GM19239 (cell line): Measurements from ENCODE around the gene CST2.
"Not testable (repeated sequence)": the region's sequence is repeated elsewhere in the genome, so short reads cannot be mapped to it uniquely, and the experiment has no call there.

ENCODE experiments used
- DNase-seq: peaks from one replicate; pipeline ENCODE4 v3.0.0; 2011; ENCODE audit warnings: low spot score; ENCODE audit not compliant: insufficient read length
- FAIRE-seq: peaks from 2 replicates; lab custom pipeline; 2011; peaks lifted over from hg19 to GRCh38; lab: Jason Lieb, UNC

CST2 gene, protein sequence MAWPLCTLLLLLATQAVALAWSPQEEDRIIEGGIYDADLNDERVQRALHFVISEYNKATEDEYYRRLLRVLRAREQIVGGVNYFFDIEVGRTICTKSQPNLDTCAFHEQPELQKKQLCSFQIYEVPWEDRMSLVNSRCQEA

DNA sequence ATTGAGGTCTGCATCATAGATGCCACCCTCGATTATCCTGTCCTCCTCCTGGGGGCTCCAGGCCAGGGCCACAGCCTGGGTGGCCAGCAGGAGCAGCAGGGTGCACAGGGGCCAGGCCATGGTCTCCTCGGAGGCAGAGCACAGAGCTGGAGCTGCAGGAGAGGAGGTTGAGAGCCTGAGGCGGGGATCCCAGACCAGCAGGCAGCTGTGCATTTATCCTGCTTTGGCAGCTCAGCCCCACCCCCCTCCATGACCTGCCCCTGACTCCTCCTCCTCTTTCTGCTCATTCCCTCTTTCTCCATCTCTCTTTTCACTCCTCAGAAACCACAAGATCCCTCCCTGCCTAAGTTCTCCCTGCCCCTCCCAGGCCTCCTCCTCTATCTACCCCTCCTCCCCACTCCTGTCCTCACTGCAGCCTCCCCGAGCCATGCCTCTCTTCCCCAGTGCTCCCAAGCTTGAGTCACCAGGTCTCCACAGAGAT is at the start of gene CST2:
TSS of gene CST2 (minus strand) at position 189 of the 481 bp plus-strand sequence. CDS start at position 120, 69 bp downstream.
- FAIRE-seq (no peak), DNase-seq (no peak)

DNA sequence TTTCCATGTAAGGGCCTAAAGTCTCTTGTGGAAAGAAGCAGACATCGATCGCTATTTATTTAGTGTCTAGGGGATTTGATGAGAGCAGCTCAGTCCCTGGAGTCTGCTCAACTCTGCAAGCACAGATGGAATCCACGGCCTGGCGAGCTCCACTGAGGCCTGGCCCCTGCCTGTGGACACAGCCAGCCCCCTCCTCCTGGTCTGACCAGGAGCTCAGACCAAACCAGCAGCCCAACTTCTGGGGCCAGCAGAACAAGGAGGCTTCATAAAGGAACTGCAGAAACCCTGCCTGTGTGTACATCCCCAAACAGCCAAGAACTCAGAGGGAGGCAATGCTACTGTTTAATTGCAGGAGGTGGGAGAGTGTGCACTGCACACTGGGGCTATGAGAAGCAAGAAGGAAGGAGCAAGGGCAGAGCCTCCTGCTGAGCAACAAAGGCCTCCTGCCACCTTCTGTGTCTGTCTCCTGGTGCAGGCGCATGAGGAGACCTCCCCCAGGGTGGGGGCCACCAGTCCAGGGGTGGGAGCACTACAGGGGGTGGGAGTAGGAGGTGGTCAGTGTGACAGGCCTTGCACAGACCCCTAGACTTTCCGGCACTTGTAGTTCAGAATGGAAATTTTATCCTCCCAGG is 49.2 kb upstream of the CST2 start:
- DNase-seq (no peak), FAIRE-seq (no peak)

DNA sequence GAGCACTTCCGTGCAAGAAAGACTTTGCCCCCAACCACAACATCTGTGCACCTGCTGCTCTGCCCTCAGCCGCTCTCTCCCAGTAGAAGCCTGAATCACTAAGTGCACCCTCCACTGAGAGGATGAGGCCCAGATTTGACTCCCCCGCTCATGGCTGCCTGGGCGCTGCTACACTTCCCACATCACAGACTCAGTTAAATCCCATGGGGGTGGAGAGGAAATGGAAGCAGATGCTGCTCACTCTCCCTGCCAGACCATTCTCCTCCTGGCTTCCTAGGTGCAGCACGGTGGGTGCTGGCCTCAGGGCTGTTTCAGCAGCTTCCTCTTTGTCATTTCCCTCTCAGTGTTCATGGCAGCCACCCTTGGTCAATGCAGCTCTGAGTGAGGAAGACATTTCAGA is 48.2 kb upstream of the CST2 start:
- no peak for DNase-seq
- no peak for FAIRE-seq

DNA sequence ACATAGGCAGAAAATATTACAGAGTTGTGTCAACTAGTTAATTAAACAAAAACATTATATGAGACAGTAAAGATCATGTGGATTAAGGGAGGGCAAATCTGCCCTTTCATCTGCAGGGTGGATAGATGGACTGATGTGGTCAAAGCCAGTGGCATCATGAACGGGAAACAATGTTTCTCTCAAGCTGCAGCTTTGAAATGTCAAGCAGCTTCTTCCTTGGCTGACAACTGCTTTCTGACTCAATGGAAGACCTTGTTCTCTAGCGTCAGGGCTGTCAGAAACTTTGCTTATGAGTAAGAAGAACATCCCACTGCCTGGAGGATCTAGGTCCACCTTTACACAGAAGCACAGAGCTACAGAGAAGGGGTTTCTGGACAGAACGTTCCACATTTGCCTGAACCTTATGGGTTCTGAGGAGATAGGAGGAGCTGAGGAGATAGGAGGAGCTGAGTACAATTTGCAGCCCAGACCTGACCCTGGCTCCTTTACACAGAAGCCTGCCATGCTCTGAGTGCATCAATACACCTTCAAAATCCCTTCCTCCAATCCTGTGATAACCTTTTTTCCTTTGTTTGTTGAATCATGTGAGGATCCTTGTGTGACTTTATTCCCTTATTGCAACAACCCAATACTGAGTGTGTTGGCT is 47.0 kb upstream of the CST2 start:
- no peak for FAIRE-seq
- no peak for DNase-seq

DNA sequence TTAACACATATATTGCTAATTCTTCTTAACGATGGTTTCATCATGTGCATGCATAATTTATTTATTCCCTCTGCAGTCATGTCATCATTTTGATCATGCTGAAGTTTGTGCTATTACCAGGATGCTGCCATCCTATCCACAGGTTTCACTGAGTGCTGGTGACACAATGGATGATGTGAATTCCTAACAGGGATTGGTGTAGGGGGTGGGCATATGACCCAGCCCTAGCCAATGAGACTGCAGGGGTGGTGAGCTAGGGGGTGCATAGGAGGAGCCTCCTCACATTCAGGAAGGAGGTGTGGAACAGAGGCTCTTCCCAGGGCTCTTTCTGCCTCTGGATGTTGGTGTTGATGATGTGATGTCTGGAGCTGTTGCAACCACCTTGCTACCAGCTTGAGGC is 45.5 kb upstream of the CST2 start:
- FAIRE-seq, result no peak
- no peak for DNase-seq

DNA sequence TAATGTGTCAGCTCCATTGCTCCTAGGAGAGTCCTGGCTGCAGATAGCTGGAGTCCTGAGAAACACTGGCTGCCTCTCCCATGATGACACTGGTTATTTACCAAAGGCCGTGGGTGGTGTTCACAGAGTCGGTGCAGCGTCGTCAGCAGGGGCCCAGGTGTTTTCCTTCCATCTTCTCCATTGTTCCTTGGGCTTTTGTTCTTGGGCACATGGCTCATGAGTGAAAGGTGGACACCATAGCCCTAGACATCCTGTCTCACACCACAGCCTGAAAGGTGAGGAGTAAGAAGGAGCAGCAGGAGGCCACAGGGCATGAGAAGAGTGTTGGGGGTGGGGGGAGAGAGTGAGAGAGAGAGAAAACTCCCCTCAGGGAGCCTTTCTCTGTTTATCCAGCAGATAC is 43.9 kb upstream of the CST2 start:
- FAIRE-seq (no peak), DNase-seq (no peak)

DNA sequence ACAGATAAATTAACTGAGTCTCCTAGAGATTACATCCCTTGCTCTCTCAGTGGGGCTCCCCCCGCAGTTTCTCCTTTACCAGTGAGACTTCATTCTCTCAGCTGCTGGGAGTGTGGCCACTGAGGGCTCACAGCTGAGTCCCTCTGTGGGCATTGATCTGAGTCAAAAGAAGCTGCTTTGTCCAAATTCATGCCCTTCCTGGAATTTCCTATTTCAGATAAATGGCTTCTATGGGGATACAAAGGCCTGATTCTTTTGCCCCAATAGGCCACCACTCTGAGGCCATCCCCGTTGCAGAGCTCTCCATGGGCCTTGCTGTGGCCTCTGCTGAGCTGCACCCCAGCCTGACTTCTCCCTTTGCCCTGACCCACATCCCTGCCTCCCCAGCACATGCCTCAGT is 43.0 kb upstream of the CST2 start:
- no peak for DNase-seq
- FAIRE-seq, result no peak

DNA sequence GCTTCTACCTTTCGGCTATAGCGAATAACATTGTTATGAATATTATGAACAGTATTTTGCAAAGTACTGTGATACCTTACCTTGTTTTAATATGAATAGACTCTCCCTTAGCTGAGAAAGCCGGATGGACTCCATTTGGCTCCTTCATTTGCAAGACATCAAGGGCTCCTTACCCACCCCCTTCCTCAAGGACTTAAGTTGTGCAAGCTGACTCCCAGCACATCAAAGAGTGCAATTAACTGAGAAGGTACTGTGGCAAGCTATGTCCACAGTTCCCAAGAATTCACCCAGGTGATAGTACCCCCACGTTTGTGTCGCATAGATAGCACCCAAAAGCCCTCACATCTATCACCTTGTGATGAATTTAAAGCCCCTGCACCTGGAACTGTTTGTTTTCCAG is 41.8 kb upstream of the CST2 start:
- FAIRE-seq (no peak), DNase-seq (no peak)

DNA sequence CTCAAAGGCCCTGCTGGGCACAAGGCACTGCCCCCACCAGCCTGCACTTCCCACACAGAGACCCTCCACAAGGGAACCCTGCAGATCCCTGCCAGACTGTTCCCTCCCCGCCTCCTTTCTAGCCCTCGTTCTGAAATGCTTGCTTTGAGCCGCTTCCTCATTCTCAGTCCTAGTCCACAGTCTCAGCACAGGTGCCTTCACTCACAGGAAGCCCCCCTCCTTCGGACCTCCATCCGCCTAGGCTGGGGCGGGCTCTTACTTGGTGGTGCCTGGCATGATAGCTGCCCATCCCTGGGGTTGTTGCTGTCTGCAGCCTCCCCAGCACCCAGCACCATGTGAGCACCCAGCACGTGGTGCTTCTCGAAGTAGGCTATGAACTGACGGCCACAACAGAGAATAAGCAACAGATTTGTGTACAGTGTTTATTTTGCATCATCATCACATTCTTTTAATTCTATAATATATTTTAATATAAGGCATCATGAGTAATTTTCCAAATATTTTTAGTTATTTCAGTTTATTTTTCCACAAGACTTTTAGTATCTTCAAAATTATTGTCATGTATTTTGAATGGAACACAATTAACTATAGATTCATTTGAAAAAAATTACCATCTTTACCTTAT is 40.7 kb upstream of the CST2 start:
- no peak for DNase-seq
- FAIRE-seq, result no peak

DNA sequence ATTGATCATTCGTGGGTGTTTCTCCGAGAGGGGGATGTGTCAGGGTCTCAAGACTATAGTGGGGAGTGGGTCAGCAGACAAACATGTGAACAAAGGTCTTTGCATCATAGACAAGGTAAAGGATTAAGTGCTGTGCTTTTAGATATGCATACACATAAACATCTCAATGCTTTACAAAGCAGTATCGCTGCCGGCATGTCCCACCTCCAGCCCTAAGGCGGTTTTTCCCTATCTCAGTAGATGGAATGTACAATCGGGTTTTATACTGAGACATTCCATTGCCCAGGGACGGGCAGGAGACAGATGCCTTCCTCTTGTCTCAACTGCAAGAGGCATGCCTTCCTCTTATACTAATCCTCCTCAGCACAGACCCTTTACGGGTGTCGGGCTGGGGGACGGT is 34.2 kb upstream of the CST2 start:
- FAIRE-seq, DNase-seq: not testable (repeated sequence)

DNA sequence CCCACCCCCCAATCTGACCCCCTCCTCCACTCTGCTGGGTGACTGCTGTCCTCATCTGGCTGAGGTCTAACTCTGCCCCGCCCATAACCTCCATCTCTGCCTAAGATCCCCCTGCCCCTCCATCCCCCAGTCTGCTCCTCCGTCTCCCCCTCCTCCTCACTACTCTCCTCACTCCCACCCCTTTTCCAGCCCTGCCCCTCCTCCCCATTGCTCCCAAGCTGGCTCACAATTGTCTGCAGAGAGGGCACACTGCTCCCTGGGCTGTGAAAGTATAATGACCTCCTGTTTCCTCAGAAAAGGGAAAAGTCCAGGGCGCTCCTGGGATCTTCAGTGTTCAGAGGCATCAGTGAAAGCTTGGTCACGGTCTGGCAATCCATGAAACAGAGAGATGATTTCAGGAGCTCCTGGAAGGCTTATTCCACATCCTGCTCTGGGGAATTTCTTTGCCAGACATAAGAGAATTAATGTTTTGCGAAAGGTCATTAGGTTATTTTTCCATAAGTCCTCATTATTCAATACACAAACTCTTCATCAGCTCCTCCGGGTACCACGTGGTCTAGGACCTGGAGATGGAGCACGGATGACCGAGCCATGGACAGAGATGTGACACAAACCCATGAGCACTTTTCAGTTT is 31.6 kb upstream of the CST2 start:
- FAIRE-seq (no peak), DNase-seq (no peak)

DNA sequence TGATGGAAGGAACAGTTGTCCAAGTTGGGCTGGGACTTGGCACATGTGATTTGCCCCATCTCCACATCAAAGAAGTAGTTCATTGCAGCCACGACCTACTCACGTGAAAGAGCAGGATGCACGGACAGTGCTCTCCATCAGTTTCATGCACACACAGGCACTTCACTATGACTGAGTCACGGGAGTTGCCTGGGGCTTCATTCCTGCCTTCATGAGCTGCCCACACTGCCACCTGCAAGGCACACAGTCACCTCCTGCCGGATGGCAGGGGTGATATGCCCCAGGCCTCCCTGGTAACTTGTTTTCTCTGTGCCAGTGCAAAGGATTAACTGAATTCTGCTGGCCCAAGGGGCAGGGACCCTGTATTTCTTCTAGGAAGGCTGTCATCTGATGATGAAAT is 30.2 kb upstream of the CST2 start:
- DNase-seq, result no peak
- FAIRE-seq, result no peak

DNA sequence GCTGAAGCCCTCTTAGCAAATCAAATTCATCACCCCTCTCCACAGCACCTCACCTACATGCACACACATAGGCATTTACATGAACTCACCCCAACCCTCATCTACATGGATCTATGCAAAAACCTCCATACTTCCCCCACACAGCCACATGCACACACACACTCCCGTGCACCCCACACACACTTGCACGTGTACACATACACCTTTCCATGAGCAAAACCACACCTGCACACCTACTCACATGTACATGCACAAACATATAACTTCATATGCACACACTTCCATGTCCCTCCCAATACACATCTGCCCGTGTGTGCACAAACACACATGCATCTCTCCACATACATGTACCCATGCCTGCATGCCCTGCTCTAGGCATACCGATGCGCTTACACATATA is 29.7 kb upstream of the CST2 start:
- no peak for DNase-seq
- FAIRE-seq, result no peak

DNA sequence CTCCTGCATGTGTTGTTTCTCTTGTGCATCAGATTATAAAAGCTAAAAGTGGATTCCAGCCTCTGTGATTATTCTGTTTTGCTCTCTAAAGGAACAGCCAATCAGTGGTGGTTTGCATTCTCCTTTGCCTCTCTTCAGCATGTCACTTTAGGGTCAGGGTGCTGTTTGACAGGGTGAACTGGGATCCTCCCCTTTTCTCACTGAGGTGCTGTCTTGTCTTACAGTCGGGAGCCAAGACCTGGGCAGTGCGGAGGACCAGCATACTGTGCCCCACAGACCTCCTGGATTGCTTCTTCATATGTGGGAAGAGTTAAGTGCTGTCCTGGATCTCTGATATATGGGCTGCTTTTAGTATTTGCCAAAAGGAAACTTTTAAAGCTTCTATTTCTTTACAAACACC is 15.2 kb upstream of the CST2 start:
- FAIRE-seq (no peak), DNase-seq (no peak)

DNA sequence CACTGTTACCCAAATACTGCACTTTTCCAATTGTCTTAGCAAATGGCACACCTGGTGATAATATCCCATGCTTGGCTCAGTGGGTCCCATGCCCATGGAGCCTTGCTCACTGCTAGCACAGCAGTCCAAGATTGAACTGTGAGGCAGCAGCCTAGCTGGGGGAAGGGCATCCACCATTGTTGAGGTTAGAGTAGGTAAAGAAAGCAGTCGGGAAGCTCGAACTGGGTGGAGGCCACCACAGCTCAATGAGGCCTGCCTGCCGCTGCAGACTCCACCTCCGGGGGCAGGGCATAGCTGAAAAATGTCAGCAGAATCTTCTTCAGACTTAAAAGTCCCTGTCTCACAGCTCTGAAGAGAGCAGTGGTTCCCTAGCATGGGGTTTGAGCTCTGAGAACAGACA is 9.2 kb upstream of the CST2 start:
- no peak for FAIRE-seq
- DNase-seq, result no peak

DNA sequence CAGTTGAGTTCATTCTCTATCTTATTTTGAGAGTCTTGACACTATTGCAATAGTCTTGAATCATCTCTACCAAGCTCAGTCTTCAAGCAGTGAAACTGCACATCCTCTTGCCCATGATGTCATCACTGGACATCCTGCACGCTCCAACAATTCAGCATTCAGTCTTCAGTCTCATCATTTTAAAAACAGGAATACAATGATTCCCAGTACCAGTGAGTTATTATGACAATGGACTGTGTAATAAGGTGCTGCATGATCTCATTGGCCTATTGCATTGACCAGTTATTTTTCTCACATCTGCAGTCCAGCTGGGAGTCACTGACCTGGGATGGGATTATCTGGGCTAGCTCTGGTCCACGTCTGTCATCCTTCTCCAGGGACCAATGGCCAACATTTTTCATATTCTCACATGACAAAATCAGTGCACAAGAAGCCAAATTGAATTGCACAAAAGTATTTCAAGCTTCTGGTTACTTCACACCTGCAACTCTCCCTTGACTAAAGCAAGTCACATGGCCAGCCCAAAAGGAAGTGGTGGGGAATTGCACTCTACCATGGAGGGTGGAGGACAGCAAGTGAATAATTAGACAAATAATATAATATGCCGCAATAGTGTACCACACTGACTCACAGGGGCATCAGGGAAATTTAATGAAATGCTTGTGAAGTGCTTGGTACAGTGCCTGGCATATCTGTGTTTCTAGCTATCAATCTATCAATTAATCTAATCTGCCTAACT is 6.4 kb upstream of the CST2 start:
- no peak for DNase-seq
- FAIRE-seq, result no peak

DNA sequence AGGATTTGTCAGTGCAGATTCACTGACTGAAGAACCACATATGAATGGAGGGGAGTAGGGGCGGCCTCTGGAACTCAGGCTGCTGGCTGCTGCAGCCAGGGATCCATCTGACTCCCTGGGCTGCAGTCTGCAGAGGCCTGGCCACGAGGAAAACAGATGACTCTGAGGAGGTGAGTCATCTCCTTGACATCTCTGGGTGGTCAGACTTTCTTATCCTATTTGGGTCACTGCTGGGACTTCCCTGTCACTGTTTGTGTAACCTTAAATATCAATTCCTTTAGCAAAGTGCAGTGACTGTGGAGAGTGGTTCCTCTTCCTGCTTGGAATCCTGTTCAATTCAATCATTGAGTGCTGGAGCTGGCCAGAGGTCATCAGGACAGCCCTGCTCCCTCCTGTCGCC is 5.4 kb upstream of the CST2 start:
- FAIRE-seq, DNase-seq: not testable (repeated sequence)

DNA sequence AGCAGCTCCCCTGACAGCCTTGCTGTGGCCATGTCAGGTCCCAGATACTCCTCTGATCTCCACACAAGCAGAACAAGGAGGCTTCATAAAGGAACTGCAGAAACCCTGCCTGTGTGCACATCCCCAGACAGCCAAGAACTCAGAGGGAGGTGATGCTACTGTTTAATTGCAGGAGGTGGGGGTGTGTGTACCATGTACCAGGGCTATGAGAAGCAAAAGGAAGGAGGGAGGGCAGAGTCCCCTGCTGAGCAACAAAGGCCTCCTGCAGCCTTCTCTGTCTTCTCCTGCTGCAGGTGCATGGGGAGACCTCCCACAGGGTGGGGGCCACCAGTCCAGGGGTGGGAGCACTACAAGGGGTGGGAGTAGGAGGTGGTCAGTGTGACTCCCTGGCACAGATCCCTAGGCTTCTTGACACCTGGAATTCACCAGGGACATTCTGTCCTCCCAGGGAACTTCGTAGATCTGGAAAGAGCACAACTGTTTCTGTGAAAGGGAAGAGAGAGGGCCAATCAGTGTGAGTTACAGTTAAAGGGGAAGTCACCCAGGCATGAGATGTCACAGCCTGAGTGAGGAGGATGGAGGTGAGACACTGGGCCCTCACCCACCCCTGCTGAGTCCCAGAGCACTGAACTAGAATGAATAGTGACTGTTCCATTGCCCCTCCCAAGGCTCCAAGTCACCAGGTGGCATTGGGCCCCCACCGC is 2.8 kb downstream of the CST2 start:
- no peak for FAIRE-seq
- DNase-seq, result no peak

DNA sequence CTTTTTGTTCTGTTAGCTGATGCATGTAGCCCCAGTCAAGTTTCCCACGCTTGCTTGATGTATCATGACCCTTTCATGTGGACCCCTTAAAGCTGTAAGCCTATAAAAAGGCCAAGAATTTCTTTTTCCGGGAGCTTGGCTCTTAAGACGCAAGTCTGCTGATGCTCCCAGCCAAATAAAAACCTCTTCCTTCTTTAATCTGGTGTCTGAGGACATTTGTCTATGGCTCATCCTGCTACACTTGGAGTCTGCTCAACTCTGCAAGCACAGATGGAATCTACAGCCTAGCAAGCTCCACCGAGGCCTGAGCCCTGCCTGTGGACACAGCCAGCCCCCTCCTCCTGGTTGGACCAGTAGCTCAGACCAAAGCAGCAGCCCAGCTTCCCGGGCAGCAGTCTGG is 3.4 kb downstream of the CST2 start:
- no peak for FAIRE-seq

DNA sequence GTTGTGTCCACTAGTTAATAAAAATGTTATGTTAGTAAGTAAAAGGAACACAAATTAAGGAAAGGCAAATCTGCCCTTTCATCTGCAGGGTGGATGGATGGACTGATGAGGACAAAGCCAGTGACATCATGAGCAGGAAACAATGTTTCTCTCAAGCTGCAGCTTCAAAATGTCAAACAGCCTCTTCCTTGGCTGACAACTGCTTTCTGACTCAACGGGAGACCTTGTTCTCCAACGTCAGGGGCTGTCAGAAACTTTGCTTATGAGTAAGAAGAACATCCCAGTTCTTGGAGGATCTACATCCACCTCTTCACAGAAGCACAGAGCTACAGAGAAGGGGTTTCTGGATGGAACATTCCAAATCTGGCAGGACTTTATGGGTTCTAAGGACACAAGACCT is 6.0 kb downstream of the CST2 start:
- DNase-seq, result no peak
- FAIRE-seq, result no peak

More for the DNA sequence above, 3.4 kb downstream of the CST2 start:
- no peak for DNase-seq
